Endothelial cell (in vitro differentiated cells): Measurements from ENCODE around the gene GPATCH2. TPM values are rescaled to one million over a fixed set of nuclear protein-coding genes. Genes with fewer than 3 reads are reported as not detected.

Experiments
- DNase-seq: peaks from one replicate; pipeline ENCODE4 v3.0.0; 2021; ENCODE audit warnings: low spot score
- H3K27ac Mint-ChIP-seq: one replicate; pipeline ENCODE4 v1.8.0; 2021; ENCODE audit warnings: mixed read lengths, inconsistent platforms; ENCODE audit not compliant: unreplicated experiment
- H3K27me3 Mint-ChIP-seq: one replicate; pipeline ENCODE4 v1.8.0; 2021; ENCODE audit warnings: mild to moderate bottlenecking, moderate library complexity, mixed read lengths, inconsistent platforms; ENCODE audit not compliant: unreplicated experiment
- H3K36me3 Mint-ChIP-seq: one replicate; pipeline ENCODE4 v1.8.0; 2021; ENCODE audit warnings: mild to moderate bottlenecking, low read depth, mixed read lengths, inconsistent platforms; ENCODE audit not compliant: unreplicated experiment
- H3K4me1 Mint-ChIP-seq: one replicate; pipeline ENCODE4 v1.8.0; 2021; ENCODE audit warnings: mild to moderate bottlenecking, mixed read lengths, inconsistent platforms; ENCODE audit not compliant: unreplicated experiment
- H3K4me3 Mint-ChIP-seq: one replicate; pipeline ENCODE4 v1.8.0; 2021; ENCODE audit warnings: mild to moderate bottlenecking, mixed read lengths, inconsistent platforms; ENCODE audit not compliant: unreplicated experiment
- H3K9me3 Mint-ChIP-seq: one replicate; pipeline ENCODE4 v1.8.0; 2021; ENCODE audit warnings: mixed read lengths, inconsistent platforms; ENCODE audit not compliant: unreplicated experiment
- CTCF ChIP-seq: fragments of 200-600 bp; sonication (generic); IDR thresholded peaks from one replicate; pipeline ENCODE4 v1.5.0; 2021; ENCODE audit warnings: antibody characterized with exemption; ENCODE audit not compliant: unreplicated experiment
- total RNA-seq: library from RNA; stranded (reverse); fragmentation: NEBNext Ultra II Directional; extraction: Animal tissue kit (Norgen Biotek cat#: 25700); gene quantifications from one replicate; pipeline ENCODE4 v1.2.1, GENCODE V29; 2021; ENCODE audit not compliant: unreplicated experiment

GPATCH2 gene
- total RNA-seq, 1 donor from 2014 or later = 18.4 TPM

GRCh38 chr1:217433664-217434063, 197.2 kb downstream of the GPATCH2 start:
- TF ChIP-seq CTCF = no peak

DNA sequence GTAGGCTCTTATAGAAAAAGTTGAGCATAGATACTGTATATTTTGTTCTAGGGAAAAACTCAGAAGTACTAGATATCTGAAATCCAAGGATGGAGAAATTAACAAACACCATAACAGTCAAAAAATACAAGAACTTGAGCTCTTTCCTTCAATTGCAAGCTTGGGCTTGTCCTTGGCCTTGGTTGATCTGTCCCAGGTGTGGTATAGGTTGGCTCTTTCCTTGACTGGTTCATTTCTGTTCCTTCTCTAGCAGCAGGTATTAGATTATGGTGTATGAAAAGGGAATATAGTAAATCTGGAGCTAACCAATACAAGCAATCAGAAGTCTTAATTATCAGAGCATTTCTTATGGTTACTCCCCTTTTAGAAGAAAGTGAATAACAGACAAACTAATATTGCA, 198.6 kb downstream of the GPATCH2 start:
- Mint-ChIP-seq H3K4me3 (no peak overlapping the region), H3K4me1 (no peaks in the 10 kb centered on the region), H3K36me3 (peaks cover 3% of the 10 kb centered on the region), H3K27ac (no peak overlapping the region), H3K27me3 (peaks cover 2% of the 10 kb centered on the region), H3K9me3 (no peaks in the 10 kb centered on the region)
- no peak for DNase-seq
- TF ChIP-seq CTCF = no peak

More at GRCh38 chr1:217433664-217434063, 197.2 kb downstream of the GPATCH2 start:
- Mint-ChIP-seq H3K27ac (no peak overlapping the region), H3K4me1 (no peaks in the 10 kb centered on the region), H3K27me3 (peaks cover 2% of the 10 kb centered on the region), H3K4me3 (no peak overlapping the region), H3K36me3 (peaks cover 7% of the 10 kb centered on the region), H3K9me3 (no peaks in the 10 kb centered on the region)
- no peak for DNase-seq

DNA sequence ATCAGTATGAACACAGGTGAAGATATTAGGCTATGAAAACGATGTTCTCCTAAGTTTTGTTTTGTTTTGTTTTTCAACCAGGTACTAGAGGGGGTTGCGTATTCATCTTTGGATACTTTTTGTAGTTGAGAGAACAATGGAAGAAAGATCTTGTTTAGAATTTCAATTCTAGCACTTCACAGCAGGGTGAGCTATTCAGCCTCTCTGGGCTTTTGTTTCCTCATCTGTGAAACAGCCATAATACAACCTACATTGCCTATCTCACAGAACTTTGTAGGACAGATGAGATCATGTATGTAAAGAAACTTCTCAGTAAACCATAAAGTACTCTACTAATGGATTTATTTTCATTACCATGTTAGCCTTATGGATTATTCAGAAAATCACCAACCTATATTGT, 199.5 kb downstream of the GPATCH2 start:
- Mint-ChIP-seq H3K36me3 (peaks cover under 1% of the 10 kb centered on the region), H3K27ac (no peak overlapping the region), H3K27me3 (peaks cover 2% of the 10 kb centered on the region), H3K9me3 (no peaks in the 10 kb centered on the region), H3K4me1 (peaks cover 4% of the 10 kb centered on the region), H3K4me3 (no peak overlapping the region)
- no peak for TF ChIP-seq CTCF
- DNase-seq = no peak

DNA sequence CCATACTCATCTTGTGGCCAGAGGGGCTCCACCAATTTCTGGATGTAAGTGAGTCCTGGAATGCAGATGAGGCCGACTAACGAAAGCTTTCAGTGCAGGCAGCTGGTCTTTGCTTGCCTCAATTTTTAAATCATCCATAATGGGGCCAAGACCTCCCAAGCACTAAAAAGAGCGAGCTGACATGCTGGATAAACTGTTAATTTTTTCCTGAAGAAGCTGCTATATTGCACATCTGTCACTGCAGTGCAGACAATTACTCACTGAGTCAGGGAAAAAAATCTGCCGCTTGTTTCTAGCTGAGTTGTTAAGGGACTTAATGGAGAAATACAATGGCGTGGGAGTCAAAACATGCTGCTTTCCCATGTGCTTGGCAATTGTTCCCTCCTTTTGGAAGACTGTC, 205.5 kb downstream of the GPATCH2 start:
- no peak for DNase-seq
- H3K4me3 Mint-ChIP-seq = no peak overlapping the region
- no peak overlapping the region for H3K27ac Mint-ChIP-seq

GRCh38 chr1:217419194-217419551, 211.7 kb downstream of the GPATCH2 start:
- Mint-ChIP-seq H3K36me3 (no peaks in the 10 kb centered on the region), H3K27ac (no peak overlapping the region), H3K4me1 (no peaks in the 10 kb centered on the region), H3K9me3 (no peaks in the 10 kb centered on the region), H3K27me3 (peaks cover 1% of the 10 kb centered on the region), H3K4me3 (no peak overlapping the region)
- no peak for DNase-seq
- TF ChIP-seq CTCF = no peak

More for the DNA sequence above, 205.5 kb downstream of the GPATCH2 start:
- peaks cover 4% of the 10 kb centered on the region for H3K4me1 Mint-ChIP-seq
- H3K27me3 Mint-ChIP-seq = no peaks in the 10 kb centered on the region
- no peaks in the 10 kb centered on the region for H3K36me3 Mint-ChIP-seq
- no peaks in the 10 kb centered on the region for H3K9me3 Mint-ChIP-seq
- no peak for TF ChIP-seq CTCF
